Thoracic aorta (tissue), 2 donors: ENCODE results near the gene PCDHGC3. TPM values are rescaled to one million over a fixed set of nuclear protein-coding genes. Genes with fewer than 3 reads are reported as not detected.

Source experiments
- ATAC-seq: fragments of 150-250 bp; one replicate; pipeline ENCODE4 v1.8.0; 2017; ENCODE audit warnings: low read depth; ENCODE audit not compliant: insufficient number of reproducible peaks, low FRiP score
- DNase-seq: peaks from one replicate; pipeline ENCODE4 v3.0.0-alpha.2; 2020; ENCODE audit warnings: low spot score
- H3K27ac ChIP-seq, 2 donors: fragments of 200-600 bp; sonication (generic); 1 replicate in 1 of 2; 2 replicates in 1 of 2; pipeline ENCODE4 v1.5.1; 2016; ENCODE audit warnings: mild to moderate bottlenecking in 2 of 2, moderate library complexity in 2 of 2
- H3K27me3 ChIP-seq: fragments of 200-600 bp; sonication (generic); replicated peaks from 2 replicates; pipeline ENCODE4 v1.6.0; 2016; ENCODE audit warnings: mild to moderate bottlenecking; ENCODE audit not compliant: insufficient read depth
- H3K36me3 ChIP-seq: fragments of 200-600 bp; sonication (generic); one replicate; pipeline ENCODE4 v1.5.1; 2016
- H3K4me1 ChIP-seq, 2 donors: fragments of 200-600 bp; sonication (generic); 1 replicate in 1 of 2; 2 replicates in 1 of 2; pipeline versions ENCODE4 v1.5.1 to v1.6.0; 2016; ENCODE audit warnings: low read depth in 2 of 2, mild to moderate bottlenecking in 1 of 2; ENCODE audit not compliant: control insufficient read depth in 1 of 2
- H3K4me3 ChIP-seq: fragments of 200-600 bp; sonication (generic); 2 replicates; pipeline ENCODE4 v1.5.1; 2016; ENCODE audit warnings: mild to moderate bottlenecking
- H3K9me3 ChIP-seq: fragments of 200-600 bp; sonication (generic); 2 replicates; pipeline ENCODE4 v1.5.1; 2016
- CTCF ChIP-seq: fragments of 200-600 bp; sonication (generic); IDR thresholded peaks from one replicate; pipeline ENCODE4 v1.5.1; 2019; ENCODE audit warnings: antibody characterized with exemption
- total RNA-seq, 2 donors: library from RNA; depleted of rRNA; stranded (reverse); fragments of >200 nt; gene quantifications; one replicate each; pipeline versions ENCODE4 v1.1.0 to v1.2.3, GENCODE V29; 2016

Gene PCDHGC3
- total RNA-seq, 2 donors from 2014 or later: 61.3 to 99.9 TPM

GRCh38 chr5:141465351-141465750 is 10.4 kb upstream of the PCDHGC3 start:
- Histone ChIP-seq H3K4me3 (no peak overlapping the region), H3K27ac (no peak overlapping the region), H3K36me3 (no peaks in the 10 kb centered on the region), H3K4me1 (no peaks in the 10 kb centered on the region), H3K27me3 (no peaks in the 10 kb centered on the region), H3K9me3 (no peaks in the 10 kb centered on the region)
- no peak for ATAC-seq
- DNase-seq: no peak
- no peak for TF ChIP-seq CTCF

GRCh38 chr5:141476132-141476911 is 556 bp downstream of the PCDHGC3 start:
- DNase-seq (no peak), ATAC-seq (peak; percentile 38)
- Histone ChIP-seq H3K9me3 (no peaks in the 10 kb centered on the region), H3K4me3 (peak overlapping the region; percentile 83), H3K27me3 (no peaks in the 10 kb centered on the region), H3K4me1 (peaks cover 26 to 51% of the 10 kb centered on the region in 2 donors), H3K36me3 (no peaks in the 10 kb centered on the region), H3K27ac (peak overlapping the region; percentile 86 to 93)
- TF ChIP-seq CTCF: no peak

GRCh38 chr5:141477044-141477575 is 1.3 kb downstream of the PCDHGC3 start:
- no peaks in the 10 kb centered on the region for H3K36me3 ChIP-seq
- H3K27me3 ChIP-seq: no peaks in the 10 kb centered on the region
- H3K27ac ChIP-seq: peak overlapping the region; percentile 86 to 93
- no peak for ATAC-seq
- no peak for TF ChIP-seq CTCF
- H3K4me3 ChIP-seq: peak overlapping the region; percentile 83
- no peaks in the 10 kb centered on the region for H3K9me3 ChIP-seq
- peaks cover 26 to 58% of the 10 kb centered on the region in 2 donors for H3K4me1 ChIP-seq
- DNase-seq: no peak

- H3K36me3 ChIP-seq: no peaks in the 10 kb centered on the region
- ATAC-seq (no peak), DNase-seq (no peak)
- no peak overlapping the region for H3K27ac ChIP-seq
- H3K9me3 ChIP-seq: no peaks in the 10 kb centered on the region
- peaks cover 26 to 65% of the 10 kb centered on the region in 2 donors for H3K4me1 ChIP-seq
- H3K27me3 ChIP-seq: no peaks in the 10 kb centered on the region
- no peak for TF ChIP-seq CTCF
- peak overlapping the region; percentile 83 for H3K4me3 ChIP-seq
Observed at GRCh38 chr5:141477815-141478214, 2.0 kb downstream of the PCDHGC3 start.

GRCh38 chr5:141478321-141478945 is 2.7 kb downstream of the PCDHGC3 start:
- TF ChIP-seq CTCF: no peak
- Histone ChIP-seq H3K27me3 (no peaks in the 10 kb centered on the region), H3K27ac (no peak overlapping the region), H3K4me3 (peak overlapping the region; percentile 83), H3K9me3 (no peaks in the 10 kb centered on the region), H3K4me1 (peaks cover 29 to 71% of the 10 kb centered on the region in 2 donors), H3K36me3 (no peaks in the 10 kb centered on the region)
- DNase-seq (no peak), ATAC-seq (no peak)
